HEK293 (cell line): ENCODE measurements around the gene MUCL3.

Experiments
- CTCF ChIP-seq: fragments of 450-650 bp; formaldehyde crosslinking; IDR thresholded peaks from 2 replicates; pipeline ENCODE4 v1.5.1; 2016; ENCODE audit warnings: missing biosample characterization, missing genetic modification characterization
- IKZF3 ChIP-seq: fragments of 450-650 bp; IDR thresholded peaks from 2 replicates; pipeline ENCODE4 v1.5.0; 2018; ENCODE audit warnings: missing biosample characterization, mild to moderate bottlenecking, missing genetic modification characterization, moderate library complexity
- PBX3 ChIP-seq: sonication (generic); formaldehyde crosslinking; IDR thresholded peaks from 2 replicates; pipeline ENCODE4 v1.8.1; 2022; ENCODE audit warnings: mild to moderate bottlenecking, moderate library complexity, missing genetic modification reagents
- REST ChIP-seq: fragments of 450-650 bp; formaldehyde crosslinking; IDR thresholded peaks from 2 replicates; pipeline ENCODE4 v1.5.1; 2016; ENCODE audit warnings: missing biosample characterization, missing genetic modification characterization
- SCRT2 ChIP-seq: fragments of 450-650 bp; formaldehyde crosslinking; IDR thresholded peaks from 2 replicates; pipeline ENCODE4 v1.5.1; 2016; ENCODE audit warnings: missing biosample characterization, missing genetic modification characterization
- SETDB1 ChIP-seq: IDR thresholded peaks from one replicate; pipeline ENCODE4 v1.6.1; 2017; ENCODE audit warnings: mild to moderate bottlenecking, low read length, moderate library complexity, mixed read lengths; ENCODE audit not compliant: insufficient read length
- SP2 ChIP-seq: fragments of 450-650 bp; formaldehyde crosslinking; IDR thresholded peaks from 2 replicates; pipeline ENCODE4 v1.5.1; 2016; ENCODE audit warnings: missing biosample characterization, missing genetic modification characterization
- TRIM28 ChIP-seq: IDR thresholded peaks from 2 replicates; pipeline ENCODE4 v1.6.1; 2011; ENCODE audit warnings: low read length, control low read depth, borderline replicate concordance
- ZBTB20 ChIP-seq: fragments of 450-650 bp; formaldehyde crosslinking; IDR thresholded peaks from 2 replicates; pipeline ENCODE4 v1.5.1; 2016; ENCODE audit warnings: missing biosample characterization, missing genetic modification characterization
- ZNF274 ChIP-seq, 2 experiments: fragments of 200-500 bp in 1 of 2; fragments of 450-650 bp in 1 of 2; sonication (Bioruptor generic) in 1 of 2; formaldehyde crosslinking in 1 of 2; IDR thresholded peaks; 2 replicates each; pipeline versions ENCODE4 v1.5.1 to v1.6.1; 2014 to 2016; ENCODE audit warnings: borderline replicate concordance in 1 of 2, inconsistent platforms in 1 of 2, low read length in 1 of 2, missing biosample characterization in 1 of 2, missing genetic modification characterization in 1 of 2
- ZNF292 ChIP-seq: fragments of 450-650 bp; formaldehyde crosslinking; IDR thresholded peaks from 2 replicates; pipeline ENCODE4 v1.5.1; 2016; ENCODE audit warnings: low read depth, missing biosample characterization, missing genetic modification characterization, borderline replicate concordance
- ZNF341 ChIP-seq: fragments of 450-650 bp; formaldehyde crosslinking; IDR thresholded peaks from 2 replicates; pipeline ENCODE4; 2016; ENCODE audit warnings: low read depth, missing biosample characterization, missing genetic modification characterization
- ZSCAN5A ChIP-seq: fragments of 450-650 bp; formaldehyde crosslinking; IDR thresholded peaks from 2 replicates; pipeline ENCODE4 v1.5.1; 2016; ENCODE audit warnings: missing biosample characterization, missing genetic modification characterization

- TF ChIP-seq CTCF (tag by site-specific recombination) (no peak), REST (tag by site-specific recombination) (no peak), ZBTB20 (tag by site-specific recombination) (no peak), ZNF341 (tag by site-specific recombination) (no peak), SP2 (no peak), IKZF3 (tag by site-specific recombination) (no peak), SETDB1 (no peak), PBX3 (CRISPR knock-in tag) (no peak), ZNF274 (IDR thresholded peaks at IDR 0.05; ENCODE audit: low read length) (no peak), ZNF274 (tag by site-specific recombination; IDR thresholded peaks at IDR 0.05; ENCODE audit: borderline replicate concordance) (no peak), ZNF292 (no peak), ZSCAN5A (tag by site-specific recombination) (no peak), SCRT2 (tag by site-specific recombination) (no peak), TRIM28 (no peak)
Measured at GRCh38 chr6:30902709-30903108, 38.1 kb upstream of the MUCL3 start.
